Fibroblast of skin of right quadriceps (primary cell): ENCODE data around the gene IGF2BP3.

Source experiments
- DNase-seq: peaks from one replicate; pipeline ENCODE4 v3.0.0-alpha.2; 2013

IGF2BP3 gene

GRCh38 chr7:23372611-23373010 is 97.7 kb downstream of the IGF2BP3 start:
- no peak for DNase-seq

- DNase-seq = no peak
Measured at GRCh38 chr7:23371654-23372053, 98.6 kb downstream of the IGF2BP3 start.

- DNase-seq = no peak
Measured at GRCh38 chr7:23369695-23370404, 100.4 kb downstream of the IGF2BP3 start.

- DNase-seq = no peak
Measured at GRCh38 chr7:23369100-23369499, 101.2 kb downstream of the IGF2BP3 start.

- no peak for DNase-seq
Measured at GRCh38 chr7:23358152-23358674, 112.1 kb downstream of the IGF2BP3 start.

- no peak for DNase-seq
Measured at GRCh38 chr7:23357190-23358093, 112.8 kb downstream of the IGF2BP3 start.

- no peak for DNase-seq
Measured at GRCh38 chr7:23356726-23357125, 113.6 kb downstream of the IGF2BP3 start.

GRCh38 chr7:23356168-23356567 is 114.1 kb downstream of the IGF2BP3 start:
- DNase-seq = no peak

GRCh38 chr7:23353172-23353571 is 117.1 kb downstream of the IGF2BP3 start:
- no peak for DNase-seq

- no peak for DNase-seq
Measured at GRCh38 chr7:23350466-23350865, 119.8 kb downstream of the IGF2BP3 start.

- DNase-seq = peak; percentile 93
Measured at GRCh38 chr7:23349484-23350157, 120.7 kb downstream of the IGF2BP3 start.

GRCh38 chr7:23347682-23348180 is 122.6 kb downstream of the IGF2BP3 start:
- peak; percentile 90 for DNase-seq

GRCh38 chr7:23347033-23347681 is 123.1 kb downstream of the IGF2BP3 start:
- no peak for DNase-seq

- DNase-seq = no peak
Measured at GRCh38 chr7:23346316-23346715, 124.0 kb downstream of the IGF2BP3 start.

GRCh38 chr7:23345601-23346000 is 124.7 kb downstream of the IGF2BP3 start:
- DNase-seq = no peak

GRCh38 chr7:23343806-23344475 is 126.3 kb downstream of the IGF2BP3 start:
- peak; percentile 54 for DNase-seq

- no peak for DNase-seq
Measured at GRCh38 chr7:23343102-23343501, 127.2 kb downstream of the IGF2BP3 start.

- DNase-seq = peak; percentile 14
Measured at GRCh38 chr7:23341846-23342598, 128.3 kb downstream of the IGF2BP3 start.

GRCh38 chr7:23338863-23339262 is 131.4 kb downstream of the IGF2BP3 start:
- no peak for DNase-seq

- DNase-seq = no peak
Measured at GRCh38 chr7:23338439-23338838, 131.9 kb downstream of the IGF2BP3 start.

- DNase-seq = no peak
Measured at GRCh38 chr7:23337374-23337773, 132.9 kb downstream of the IGF2BP3 start.
